ENCODE results near the gene MSH6. TPM values are rescaled to one million over a fixed set of nuclear protein-coding genes. Genes with fewer than 3 reads are reported as not detected.
A peak's percentile ranks its signal among the peaks of the same experiment; 100 is the strongest.

The MSH6 gene
- total RNA-seq, 1 donor from 2014 or later, result 213 TPM

DNA sequence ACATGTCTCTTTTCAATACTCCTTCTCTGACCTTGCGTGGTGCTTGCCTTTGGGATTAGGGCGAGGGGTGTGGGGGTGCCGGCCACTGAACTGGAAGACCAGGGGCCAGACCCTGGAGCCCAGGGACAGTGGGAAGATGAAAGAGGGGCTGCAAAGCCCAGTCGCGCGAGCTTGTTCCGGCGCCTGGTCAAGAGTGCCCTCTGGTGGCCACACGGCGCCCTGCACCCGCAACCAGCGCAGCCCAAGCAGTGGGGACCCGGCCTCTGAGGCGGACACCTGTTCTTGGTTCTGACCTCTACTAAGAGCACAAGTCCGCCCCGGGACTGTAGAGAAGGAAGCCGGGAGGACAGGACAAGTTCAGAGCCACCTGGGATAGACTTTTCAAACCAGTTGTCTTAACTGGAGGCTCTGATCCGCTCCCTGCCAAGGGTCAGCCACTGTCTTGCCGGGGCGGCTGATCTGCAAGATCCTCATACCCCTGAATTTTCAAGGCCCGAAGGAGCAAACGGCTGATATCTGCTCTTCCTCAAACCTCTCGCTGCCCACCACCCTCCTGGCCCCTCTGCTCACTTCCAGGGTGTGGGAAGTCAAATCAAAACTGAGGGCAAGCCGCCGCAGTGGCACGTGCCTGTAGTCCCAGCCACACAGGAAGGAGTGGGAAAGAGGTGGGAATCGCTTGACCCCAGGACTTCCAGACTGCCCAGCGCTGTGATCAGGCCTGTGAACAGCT lies 14.9 kb upstream of the MSH6 start:
- DNase-seq (ENCODE audit: low read depth, low spot score), result peak; percentile 86
- TF ChIP-seq, protein P1, sequence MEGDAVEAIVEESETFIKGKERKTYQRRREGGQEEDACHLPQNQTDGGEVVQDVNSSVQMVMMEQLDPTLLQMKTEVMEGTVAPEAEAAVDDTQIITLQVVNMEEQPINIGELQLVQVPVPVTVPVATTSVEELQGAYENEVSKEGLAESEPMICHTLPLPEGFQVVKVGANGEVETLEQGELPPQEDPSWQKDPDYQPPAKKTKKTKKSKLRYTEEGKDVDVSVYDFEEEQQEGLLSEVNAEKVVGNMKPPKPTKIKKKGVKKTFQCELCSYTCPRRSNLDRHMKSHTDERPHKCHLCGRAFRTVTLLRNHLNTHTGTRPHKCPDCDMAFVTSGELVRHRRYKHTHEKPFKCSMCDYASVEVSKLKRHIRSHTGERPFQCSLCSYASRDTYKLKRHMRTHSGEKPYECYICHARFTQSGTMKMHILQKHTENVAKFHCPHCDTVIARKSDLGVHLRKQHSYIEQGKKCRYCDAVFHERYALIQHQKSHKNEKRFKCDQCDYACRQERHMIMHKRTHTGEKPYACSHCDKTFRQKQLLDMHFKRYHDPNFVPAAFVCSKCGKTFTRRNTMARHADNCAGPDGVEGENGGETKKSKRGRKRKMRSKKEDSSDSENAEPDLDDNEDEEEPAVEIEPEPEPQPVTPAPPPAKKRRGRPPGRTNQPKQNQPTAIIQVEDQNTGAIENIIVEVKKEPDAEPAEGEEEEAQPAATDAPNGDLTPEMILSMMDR (conservative IDR thresholded peaks at IDR 0.05), result peak; percentile 99
- no peaks in the 10 kb centered on the region for H3K9me3 Mint-ChIP-seq
- H3K27me3 Mint-ChIP-seq (ENCODE audit: low read depth), result no peaks in the 10 kb centered on the region
- peaks cover 3% of the 10 kb centered on the region for H3K4me1 Mint-ChIP-seq
- H3K27ac Mint-ChIP-seq (ENCODE audit: unreplicated experiment), result no peak overlapping the region
- H3K4me3 Mint-ChIP-seq, result no peak overlapping the region
- no peaks in the 10 kb centered on the region for H3K36me3 Mint-ChIP-seq (ENCODE audit: low read depth)

DNA sequence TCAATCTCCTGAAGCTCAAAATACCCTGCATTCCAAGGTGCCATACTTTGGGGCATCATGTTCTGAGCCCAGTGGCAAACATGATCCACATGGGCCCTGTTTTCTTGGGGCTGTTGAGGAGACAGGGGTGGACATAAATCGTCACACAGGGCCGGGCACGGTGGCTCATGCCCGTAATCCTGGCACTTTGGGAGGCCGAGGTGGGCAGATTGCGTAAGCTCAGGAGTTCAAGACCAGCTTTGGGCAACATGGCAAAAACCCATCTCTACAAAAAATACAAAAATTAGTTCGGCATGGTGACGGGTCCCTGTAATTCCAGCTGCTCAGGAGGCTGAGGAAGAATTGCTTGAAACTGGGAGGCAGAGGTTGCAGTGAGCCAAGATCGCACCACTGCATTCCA lies 13.6 kb upstream of the MSH6 start:
- no peaks in the 10 kb centered on the region for H3K9me3 Mint-ChIP-seq
- no peak overlapping the region for H3K4me3 Mint-ChIP-seq
- TF ChIP-seq, protein P1 (conservative IDR thresholded peaks at IDR 0.05), result no peak
- no peak overlapping the region for H3K27ac Mint-ChIP-seq (ENCODE audit: unreplicated experiment)
- H3K4me1 Mint-ChIP-seq, result peaks cover 3% of the 10 kb centered on the region
- H3K27me3 Mint-ChIP-seq (ENCODE audit: low read depth), result no peaks in the 10 kb centered on the region
- no peaks in the 10 kb centered on the region for H3K36me3 Mint-ChIP-seq (ENCODE audit: low read depth)
- no peak for DNase-seq (ENCODE audit: low read depth, low spot score)

GRCh38 chr2:47771211-47771610 lies 11.7 kb upstream of the MSH6 start:
- Mint-ChIP-seq H3K4me1 (peaks cover 3% of the 10 kb centered on the region), H3K27ac (ENCODE audit: unreplicated experiment) (no peak overlapping the region)
- DNase-seq (ENCODE audit: low read depth, low spot score), result no peak

DNA sequence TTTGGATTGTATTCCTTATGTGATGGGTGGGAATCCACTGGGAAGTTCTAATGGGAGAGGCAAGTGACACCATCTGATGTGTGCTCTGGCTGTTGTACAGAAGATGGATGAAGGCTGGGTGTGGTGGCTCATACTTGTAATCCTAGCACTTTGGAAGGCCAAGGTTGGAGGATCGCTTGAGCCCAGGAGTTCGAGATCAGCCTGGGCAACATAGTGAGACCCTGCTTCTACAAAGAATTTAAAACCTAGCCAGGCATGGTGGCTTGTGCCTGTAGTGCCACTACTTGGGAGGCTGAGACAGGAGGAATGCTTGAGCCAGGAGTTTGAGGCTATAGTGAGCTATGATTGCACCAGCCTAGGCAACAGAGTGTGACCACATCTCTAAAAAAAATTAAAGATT lies 10.6 kb upstream of the MSH6 start:
- Mint-ChIP-seq H3K4me3 (no peak overlapping the region), H3K27ac (ENCODE audit: unreplicated experiment) (no peak overlapping the region), H3K4me1 (peaks cover 3% of the 10 kb centered on the region), H3K36me3 (ENCODE audit: low read depth) (no peaks in the 10 kb centered on the region), H3K27me3 (ENCODE audit: low read depth) (no peaks in the 10 kb centered on the region), H3K9me3 (no peaks in the 10 kb centered on the region)
- no peak for DNase-seq (ENCODE audit: low read depth, low spot score)
- TF ChIP-seq, protein P1 (conservative IDR thresholded peaks at IDR 0.05), result no peak

More at GRCh38 chr2:47771211-47771610, 11.7 kb upstream of the MSH6 start:
- Mint-ChIP-seq H3K9me3 (no peaks in the 10 kb centered on the region), H3K36me3 (ENCODE audit: low read depth) (no peaks in the 10 kb centered on the region), H3K4me3 (no peak overlapping the region), H3K27me3 (ENCODE audit: low read depth) (no peaks in the 10 kb centered on the region)
- TF ChIP-seq, protein P1 (conservative IDR thresholded peaks at IDR 0.05), result no peak

DNA sequence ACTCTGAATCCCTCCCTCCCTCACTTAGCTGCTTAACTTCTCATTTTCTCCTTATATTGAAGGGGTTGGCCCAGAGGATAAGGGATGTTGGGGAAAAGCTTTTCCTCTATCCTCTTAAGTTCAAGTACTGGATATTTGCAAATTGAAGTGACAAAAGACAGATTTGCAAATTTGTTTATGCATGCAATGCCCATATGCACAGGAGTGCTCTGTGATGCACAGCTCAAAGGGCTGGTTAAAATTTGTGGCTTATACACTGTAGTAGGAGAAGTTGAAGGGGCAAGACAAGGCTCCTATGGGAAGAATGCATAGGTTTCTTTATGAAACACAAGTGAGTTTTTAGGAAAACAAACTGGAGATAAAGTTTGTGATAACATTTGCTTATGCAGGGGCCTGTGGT lies 8.4 kb upstream of the MSH6 start:
- H3K4me3 Mint-ChIP-seq, result no peak overlapping the region
- no peak for DNase-seq (ENCODE audit: low read depth, low spot score)
- no peaks in the 10 kb centered on the region for H3K27me3 Mint-ChIP-seq (ENCODE audit: low read depth)
- no peak overlapping the region for H3K27ac Mint-ChIP-seq (ENCODE audit: unreplicated experiment)
- H3K9me3 Mint-ChIP-seq, result no peaks in the 10 kb centered on the region
- no peaks in the 10 kb centered on the region for H3K36me3 Mint-ChIP-seq (ENCODE audit: low read depth)
- TF ChIP-seq, protein P1 (conservative IDR thresholded peaks at IDR 0.05), result no peak
- peaks cover 3% of the 10 kb centered on the region for H3K4me1 Mint-ChIP-seq

Measured in neural crest cell (in vitro differentiated cells).